ENCODE results near the gene MTCL1.

The MTCL1 gene

DNA sequence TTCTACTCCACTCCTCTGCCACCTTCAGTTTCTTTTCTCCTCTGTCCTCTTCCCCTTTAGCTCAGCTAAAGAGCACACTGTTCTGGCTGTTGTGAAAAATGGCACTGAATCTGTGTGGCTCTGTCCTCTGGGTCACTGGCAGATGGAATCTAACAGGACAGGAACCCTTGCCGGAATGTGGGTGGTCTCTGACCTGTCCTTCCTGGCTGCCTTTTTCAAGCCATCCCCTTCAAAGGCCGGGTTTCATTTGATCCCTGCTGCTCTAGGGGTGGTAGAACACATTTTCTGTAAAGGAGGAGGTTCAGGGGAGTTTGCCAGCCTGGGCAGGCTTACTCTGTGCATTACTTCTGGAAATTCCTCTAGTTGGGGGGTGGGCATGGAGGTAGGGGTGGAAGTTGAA lies 29.9 kb downstream of the MTCL1 start:
- DNase-seq (ENCODE audit: low spot score), result no peak
- in situ Hi-C loops (cut with MboI; ENCODE audit: low sequenced_read_pairs, unreplicated experiment), result no loop called here
- TF ChIP-seq, protein P1, sequence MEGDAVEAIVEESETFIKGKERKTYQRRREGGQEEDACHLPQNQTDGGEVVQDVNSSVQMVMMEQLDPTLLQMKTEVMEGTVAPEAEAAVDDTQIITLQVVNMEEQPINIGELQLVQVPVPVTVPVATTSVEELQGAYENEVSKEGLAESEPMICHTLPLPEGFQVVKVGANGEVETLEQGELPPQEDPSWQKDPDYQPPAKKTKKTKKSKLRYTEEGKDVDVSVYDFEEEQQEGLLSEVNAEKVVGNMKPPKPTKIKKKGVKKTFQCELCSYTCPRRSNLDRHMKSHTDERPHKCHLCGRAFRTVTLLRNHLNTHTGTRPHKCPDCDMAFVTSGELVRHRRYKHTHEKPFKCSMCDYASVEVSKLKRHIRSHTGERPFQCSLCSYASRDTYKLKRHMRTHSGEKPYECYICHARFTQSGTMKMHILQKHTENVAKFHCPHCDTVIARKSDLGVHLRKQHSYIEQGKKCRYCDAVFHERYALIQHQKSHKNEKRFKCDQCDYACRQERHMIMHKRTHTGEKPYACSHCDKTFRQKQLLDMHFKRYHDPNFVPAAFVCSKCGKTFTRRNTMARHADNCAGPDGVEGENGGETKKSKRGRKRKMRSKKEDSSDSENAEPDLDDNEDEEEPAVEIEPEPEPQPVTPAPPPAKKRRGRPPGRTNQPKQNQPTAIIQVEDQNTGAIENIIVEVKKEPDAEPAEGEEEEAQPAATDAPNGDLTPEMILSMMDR (IDR thresholded peaks at IDR 0.05; ENCODE audit: borderline replicate concordance, control extremely low read depth, extremely low read depth, insufficient read depth, missing control alignments), result no peak

DNA sequence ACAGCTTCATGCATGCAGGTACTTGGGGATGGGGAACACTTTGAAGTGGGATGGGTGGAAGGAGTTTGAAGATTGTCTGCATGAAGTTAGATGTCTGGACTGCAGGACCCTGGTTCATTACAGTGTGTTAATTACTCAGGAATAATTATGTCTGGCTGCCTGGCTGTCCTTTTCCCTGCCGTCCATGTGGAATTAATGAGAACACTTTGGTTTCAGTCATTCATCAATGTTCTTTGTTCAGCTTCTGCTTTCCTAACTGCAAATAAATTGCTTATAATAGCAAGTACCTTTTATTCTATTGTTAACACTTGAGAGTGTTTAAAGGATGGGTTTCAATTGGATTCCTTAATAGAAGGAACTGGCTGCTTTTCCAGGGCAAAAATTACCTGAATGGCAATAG lies 35.8 kb downstream of the MTCL1 start:
- in situ Hi-C loops (cut with MboI; ENCODE audit: low sequenced_read_pairs, unreplicated experiment), result no loop called here
- no peak for DNase-seq (ENCODE audit: low spot score)
- TF ChIP-seq, protein P1 (IDR thresholded peaks at IDR 0.05; ENCODE audit: borderline replicate concordance, control extremely low read depth, extremely low read depth, insufficient read depth, missing control alignments), result no peak

DNA sequence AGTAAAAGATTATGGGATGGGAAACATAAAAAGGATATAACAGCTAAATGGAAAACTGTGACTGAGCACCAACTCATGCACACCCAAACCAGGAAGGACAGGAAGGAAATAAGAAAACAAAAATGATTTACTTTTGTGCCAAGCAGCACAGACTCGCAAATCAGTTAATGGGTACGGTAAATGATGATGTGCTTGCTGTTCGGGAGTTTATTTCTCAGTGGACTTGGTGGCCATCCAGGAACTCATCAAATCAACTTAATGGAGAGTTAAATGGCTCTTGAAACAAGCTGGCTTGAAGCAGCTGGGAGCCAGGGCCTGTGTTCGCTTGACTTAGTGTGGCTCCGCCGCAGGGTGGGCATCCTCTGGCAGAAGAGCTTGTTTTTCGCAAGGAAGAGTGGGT lies 36.2 kb downstream of the MTCL1 start:
- TF ChIP-seq, protein P1 (IDR thresholded peaks at IDR 0.05; ENCODE audit: borderline replicate concordance, control extremely low read depth, extremely low read depth, insufficient read depth, missing control alignments), result no peak
- no peak for DNase-seq (ENCODE audit: low spot score)
- in situ Hi-C loops (cut with MboI; ENCODE audit: low sequenced_read_pairs, unreplicated experiment), result no loop called here

DNA sequence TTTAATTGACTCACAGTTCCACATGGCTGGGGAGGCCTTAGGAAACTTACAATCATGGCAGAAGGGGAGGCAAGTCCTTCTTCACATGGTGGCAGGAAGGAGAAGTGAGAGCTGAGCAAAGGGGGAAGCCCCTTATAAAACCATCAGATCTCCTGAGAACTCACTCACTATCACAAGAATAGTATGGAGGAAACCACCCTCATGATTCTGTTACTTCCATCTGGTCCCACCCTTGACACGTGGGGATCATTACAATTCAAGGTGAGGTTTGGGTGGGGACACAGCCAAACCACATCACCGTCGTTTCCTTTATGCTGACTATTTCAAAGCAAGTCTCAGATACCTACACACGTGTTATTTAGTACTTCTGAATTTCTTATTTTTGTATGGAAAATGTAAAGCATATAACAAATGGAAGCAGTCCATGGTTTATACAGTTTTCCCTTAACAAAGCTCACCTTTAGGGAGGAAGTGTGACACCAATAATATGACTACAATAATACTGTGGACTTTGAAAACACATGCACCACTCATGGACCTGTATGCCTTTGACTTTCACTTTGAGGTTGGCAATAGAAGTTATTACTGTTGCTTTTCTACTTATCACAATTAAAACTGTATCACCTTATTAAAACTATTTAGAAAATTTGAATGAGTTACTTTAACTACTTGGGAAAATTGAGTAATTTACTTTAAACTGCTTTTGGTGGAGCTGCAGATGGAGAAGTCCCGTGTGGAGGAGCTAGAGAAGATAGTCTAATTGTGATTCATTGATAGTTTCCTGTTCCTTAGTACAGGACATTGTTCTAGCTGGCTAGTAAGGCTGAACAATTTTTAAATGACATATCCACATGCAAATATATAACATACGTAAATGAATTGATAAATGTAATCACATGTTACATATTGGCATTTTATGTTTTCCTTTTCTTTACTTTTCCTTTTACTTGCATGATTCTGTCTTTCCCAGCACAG lies 37.3 kb downstream of the MTCL1 start:
- TF ChIP-seq, protein P1 (IDR thresholded peaks at IDR 0.05; ENCODE audit: borderline replicate concordance, control extremely low read depth, extremely low read depth, insufficient read depth, missing control alignments), result no peak
- in situ Hi-C loops (cut with MboI; ENCODE audit: low sequenced_read_pairs, unreplicated experiment), result no loop called here
- DNase-seq (ENCODE audit: low spot score), result no peak

DNA sequence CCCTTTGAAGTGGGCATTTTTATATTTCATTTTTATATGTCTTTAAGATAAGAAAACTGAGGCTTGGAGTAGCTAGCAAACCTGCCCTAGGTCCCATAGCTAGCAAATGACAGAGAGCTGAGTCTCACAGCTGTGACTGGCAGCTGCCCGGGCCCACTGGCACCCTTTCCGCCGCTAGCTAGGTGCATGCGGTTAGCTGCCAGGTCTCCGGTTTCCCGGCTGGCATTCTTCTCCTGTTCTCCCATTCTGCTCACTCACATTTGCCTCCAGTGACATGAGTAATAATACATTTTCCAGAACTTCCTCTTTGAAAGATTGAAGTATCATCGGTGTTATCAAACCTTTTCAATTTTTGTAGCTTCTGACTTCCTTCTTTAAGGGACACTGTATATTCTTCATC lies 38.7 kb downstream of the MTCL1 start:
- no peak for DNase-seq (ENCODE audit: low spot score)
- in situ Hi-C loops (cut with MboI; ENCODE audit: low sequenced_read_pairs, unreplicated experiment), result no loop called here
- TF ChIP-seq, protein P1 (IDR thresholded peaks at IDR 0.05; ENCODE audit: borderline replicate concordance, control extremely low read depth, extremely low read depth, insufficient read depth, missing control alignments), result no peak

DNA sequence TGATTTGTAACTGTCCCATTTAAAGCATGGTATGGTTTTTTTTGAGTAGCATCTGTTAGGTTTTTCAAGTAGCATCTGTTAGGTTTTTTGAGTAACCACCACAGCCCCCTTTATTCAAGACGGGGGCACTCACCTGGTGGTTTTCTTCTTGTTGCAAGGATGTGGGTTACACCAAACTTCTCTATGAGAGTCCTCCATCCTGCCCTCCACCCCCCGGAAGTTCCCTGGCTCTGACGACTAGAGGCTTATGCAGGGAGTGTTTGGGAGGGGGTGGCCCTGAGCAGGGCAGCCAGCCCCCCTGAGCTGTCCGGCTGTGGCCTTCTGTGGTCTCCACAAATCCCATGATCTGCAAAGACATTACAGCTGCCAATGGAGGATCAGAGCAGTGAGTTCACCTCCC lies 39.3 kb downstream of the MTCL1 start:
- in situ Hi-C loops (cut with MboI; ENCODE audit: low sequenced_read_pairs, unreplicated experiment), result no loop called here
- TF ChIP-seq, protein P1 (IDR thresholded peaks at IDR 0.05; ENCODE audit: borderline replicate concordance, control extremely low read depth, extremely low read depth, insufficient read depth, missing control alignments), result no peak
- DNase-seq (ENCODE audit: low spot score), result no peak

Data from GM13976 (cell line).